Loucy (cell line): Measurements from ENCODE around the gene SCN2A.

Experiments
- EZH2phosphoT487 ChIP-seq: fragments of 200-600 bp; IDR thresholded peaks from 2 replicates; pipeline ENCODE4 v1.6.1; 2018; ENCODE audit warnings: antibody characterized with exemption, mild to moderate bottlenecking, moderate library complexity, borderline replicate concordance
- TF ChIP-seq, protein P1 (sequence below): fragments of 200-600 bp; sonication (generic); conservative IDR thresholded peaks from 2 replicates; pipeline ENCODE4 v1.5.1; 2014; ENCODE audit warnings: mild to moderate bottlenecking, antibody characterized with exemption, low read length

DNA sequence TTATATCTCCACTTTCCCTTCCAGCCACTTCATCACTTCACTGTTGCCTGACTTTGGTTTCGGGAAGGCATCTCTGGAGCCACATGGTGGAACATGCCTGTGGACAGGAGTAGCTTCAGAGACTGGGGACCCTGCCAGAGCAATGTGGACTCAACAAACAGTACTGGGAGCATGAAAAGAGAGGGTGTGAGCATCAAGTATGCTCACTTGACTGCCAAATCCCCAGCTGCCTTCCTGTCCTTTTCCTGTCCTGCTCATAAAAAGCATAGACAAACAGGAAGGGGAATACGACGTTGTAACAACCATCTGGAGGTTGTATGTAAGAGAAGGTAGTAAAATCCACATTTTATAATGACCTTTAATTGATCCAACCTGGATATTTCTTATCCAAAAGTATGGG lies 169.0 kb downstream of the SCN2A start:
- TF ChIP-seq, protein P1, sequence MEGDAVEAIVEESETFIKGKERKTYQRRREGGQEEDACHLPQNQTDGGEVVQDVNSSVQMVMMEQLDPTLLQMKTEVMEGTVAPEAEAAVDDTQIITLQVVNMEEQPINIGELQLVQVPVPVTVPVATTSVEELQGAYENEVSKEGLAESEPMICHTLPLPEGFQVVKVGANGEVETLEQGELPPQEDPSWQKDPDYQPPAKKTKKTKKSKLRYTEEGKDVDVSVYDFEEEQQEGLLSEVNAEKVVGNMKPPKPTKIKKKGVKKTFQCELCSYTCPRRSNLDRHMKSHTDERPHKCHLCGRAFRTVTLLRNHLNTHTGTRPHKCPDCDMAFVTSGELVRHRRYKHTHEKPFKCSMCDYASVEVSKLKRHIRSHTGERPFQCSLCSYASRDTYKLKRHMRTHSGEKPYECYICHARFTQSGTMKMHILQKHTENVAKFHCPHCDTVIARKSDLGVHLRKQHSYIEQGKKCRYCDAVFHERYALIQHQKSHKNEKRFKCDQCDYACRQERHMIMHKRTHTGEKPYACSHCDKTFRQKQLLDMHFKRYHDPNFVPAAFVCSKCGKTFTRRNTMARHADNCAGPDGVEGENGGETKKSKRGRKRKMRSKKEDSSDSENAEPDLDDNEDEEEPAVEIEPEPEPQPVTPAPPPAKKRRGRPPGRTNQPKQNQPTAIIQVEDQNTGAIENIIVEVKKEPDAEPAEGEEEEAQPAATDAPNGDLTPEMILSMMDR: no peak
- TF ChIP-seq EZH2phosphoT487: no peak
